Fibroblast of skin of left biceps (primary cell): ENCODE measurements around the gene ARGLU1.
"Not testable (repeated sequence)": the region's sequence is repeated elsewhere in the genome, so short reads cannot be mapped to it uniquely, and the experiment has no call there.

Experiments
- DNase-seq, 2 experiments: peaks; one replicate each; pipeline ENCODE4 v3.0.0-alpha.2; 2013; ENCODE audit warnings: low read depth in 2 of 2

Gene ARGLU1, protein sequence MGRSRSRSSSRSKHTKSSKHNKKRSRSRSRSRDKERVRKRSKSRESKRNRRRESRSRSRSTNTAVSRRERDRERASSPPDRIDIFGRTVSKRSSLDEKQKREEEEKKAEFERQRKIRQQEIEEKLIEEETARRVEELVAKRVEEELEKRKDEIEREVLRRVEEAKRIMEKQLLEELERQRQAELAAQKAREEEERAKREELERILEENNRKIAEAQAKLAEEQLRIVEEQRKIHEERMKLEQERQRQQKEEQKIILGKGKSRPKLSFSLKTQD

GRCh38 chr13:106567474-106568298, at the start of gene ARGLU1:
Gene ARGLU1, minus strand, starts transcription at chr13:106568137. Its CDS starts 218 bp downstream, at chr13:106567919.
- peak; percentile 77 to 78 for DNase-seq

DNA sequence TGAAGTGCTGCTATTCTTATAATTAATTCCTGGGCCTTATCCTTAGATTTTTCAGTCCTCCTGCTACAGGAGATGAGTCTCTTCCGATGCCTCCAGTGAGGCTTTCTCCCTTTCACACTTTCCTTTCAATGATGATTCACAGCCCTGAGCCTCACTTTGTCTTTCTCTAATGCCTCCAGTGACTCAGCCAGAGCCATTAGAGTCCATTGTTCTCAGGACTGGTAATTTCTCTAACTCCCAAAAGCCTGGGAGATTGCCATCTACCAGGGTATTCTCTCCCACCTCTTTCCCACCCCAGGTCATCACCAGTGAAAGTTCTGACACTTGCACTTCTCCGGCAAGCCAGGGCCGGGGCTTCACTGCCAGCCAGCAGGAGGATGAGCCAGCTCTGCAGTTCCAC, 49.6 kb upstream of the ARGLU1 start:
- DNase-seq, result no peak

- no peak for DNase-seq
Observed at GRCh38 chr13:106616729-106617128, 48.8 kb upstream of the ARGLU1 start.

DNA sequence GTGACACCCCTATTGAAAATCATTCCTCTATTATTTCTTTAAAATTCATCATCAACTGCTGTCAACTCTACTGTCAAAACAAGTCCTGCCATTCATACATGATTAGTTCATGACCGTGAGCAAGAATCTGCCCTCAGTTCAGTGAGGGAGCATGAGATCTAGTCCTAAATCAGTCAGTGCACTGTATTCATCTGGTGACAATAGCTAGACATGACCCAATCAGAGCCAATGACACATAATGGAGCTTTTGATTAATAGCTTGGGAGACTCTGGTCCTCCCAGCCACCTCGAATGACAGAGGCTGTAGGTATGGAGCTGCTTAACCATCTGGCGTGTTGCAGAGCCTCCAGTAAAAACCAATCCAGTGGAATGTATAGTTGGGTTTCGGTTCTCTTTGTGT, 46.9 kb upstream of the ARGLU1 start:
- no peak for DNase-seq

GRCh38 chr13:106612688-106613087, 44.8 kb upstream of the ARGLU1 start:
- DNase-seq, result peak; percentile 20 to 40

DNA sequence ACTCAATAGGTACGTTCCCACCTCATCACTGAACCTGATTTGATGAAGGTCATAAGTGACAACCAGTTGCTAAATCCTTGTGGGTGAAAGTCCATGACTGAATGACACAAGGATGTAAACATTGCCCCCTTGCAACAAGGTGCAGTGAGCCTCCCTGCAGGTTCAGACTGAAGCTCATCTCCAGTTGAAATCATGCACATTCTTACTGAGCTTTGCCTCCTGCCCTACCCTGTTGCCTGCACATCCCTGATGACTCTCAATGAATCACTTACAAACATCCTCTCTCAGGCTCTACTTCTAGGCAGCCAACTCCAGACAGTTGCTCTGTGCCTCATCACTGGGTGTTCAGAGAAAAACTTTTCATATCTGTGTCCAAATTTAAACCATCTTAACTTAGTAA, 42.5 kb upstream of the ARGLU1 start:
- DNase-seq, result no peak

DNA sequence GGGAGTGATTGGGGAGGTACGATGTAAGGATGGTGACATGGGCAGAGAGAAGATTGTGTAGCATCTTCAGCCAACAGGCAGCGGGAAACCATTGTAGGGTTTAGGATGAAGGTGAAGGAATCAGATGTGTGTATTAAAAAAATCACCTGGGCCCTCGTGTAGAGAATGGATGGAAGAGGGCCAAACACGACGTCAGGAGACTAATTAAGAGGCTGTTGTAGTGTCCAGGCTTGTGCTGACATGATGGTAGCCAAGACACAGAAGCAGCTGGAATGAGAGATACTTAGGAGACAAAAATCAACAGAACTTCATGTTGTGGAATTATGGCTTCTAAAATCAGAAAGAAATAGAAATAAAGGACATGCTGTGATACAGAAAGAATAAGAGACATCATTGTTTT, 41.2 kb upstream of the ARGLU1 start:
- no peak for DNase-seq

DNA sequence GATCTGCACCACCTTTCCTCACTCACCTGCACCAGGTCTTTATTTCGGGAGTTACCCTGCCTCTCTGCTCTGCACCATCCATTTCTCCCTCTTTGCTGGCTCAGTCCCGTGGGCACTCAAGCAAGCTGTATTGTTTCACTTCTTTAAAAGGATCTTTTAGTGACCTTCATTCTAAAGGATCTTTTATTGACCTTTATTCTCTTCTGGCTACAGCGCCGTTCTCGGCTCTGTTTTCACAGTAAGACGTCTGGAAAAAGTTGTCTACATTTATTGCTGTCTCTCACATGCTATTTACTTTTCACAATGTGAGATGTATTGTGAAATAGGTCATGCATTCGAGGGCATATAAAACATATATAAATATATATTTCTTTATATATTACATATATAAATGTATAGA, 35.6 kb upstream of the ARGLU1 start:
- DNase-seq, result no peak

DNA sequence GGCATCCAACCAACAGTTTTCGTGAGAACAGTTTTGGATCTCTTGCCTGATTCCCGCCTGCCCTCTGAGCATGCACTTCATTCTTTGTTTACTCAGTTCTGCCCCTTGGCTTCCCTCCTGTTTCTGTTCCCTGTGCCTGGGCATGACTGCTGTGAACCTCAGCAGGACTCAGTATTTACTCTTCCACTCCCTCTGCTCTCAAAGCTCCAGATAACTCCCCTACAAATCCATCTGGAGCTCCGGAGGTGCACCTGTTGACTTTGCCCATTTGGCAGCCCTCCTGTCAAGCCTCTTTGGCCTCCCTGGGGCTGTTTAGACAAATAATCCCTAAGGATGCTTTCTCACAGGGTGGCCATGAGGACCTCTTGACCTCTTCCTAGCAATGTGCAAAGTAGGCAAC, 34.2 kb upstream of the ARGLU1 start:
- DNase-seq, result no peak

GRCh38 chr13:106601489-106601888, 33.6 kb upstream of the ARGLU1 start:
- DNase-seq, result no peak

DNA sequence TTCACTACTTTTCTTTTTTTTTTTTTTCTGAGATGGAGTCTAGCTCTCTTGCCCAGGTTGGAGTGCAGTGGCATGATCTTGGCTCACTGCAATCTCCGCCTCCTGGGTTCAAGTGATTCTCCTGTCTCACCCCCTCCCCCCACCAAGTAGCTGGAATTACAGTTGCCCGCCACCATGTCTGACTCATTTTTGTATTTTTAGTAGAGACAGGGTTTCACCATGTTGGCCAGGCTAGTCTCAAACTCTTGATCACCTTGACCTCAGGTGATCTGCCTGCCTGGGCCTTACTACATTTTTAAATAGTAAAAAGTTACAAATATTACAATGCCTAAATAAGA, 32.8 kb upstream of the ARGLU1 start:
- DNase-seq, result not testable (repeated sequence)

DNA sequence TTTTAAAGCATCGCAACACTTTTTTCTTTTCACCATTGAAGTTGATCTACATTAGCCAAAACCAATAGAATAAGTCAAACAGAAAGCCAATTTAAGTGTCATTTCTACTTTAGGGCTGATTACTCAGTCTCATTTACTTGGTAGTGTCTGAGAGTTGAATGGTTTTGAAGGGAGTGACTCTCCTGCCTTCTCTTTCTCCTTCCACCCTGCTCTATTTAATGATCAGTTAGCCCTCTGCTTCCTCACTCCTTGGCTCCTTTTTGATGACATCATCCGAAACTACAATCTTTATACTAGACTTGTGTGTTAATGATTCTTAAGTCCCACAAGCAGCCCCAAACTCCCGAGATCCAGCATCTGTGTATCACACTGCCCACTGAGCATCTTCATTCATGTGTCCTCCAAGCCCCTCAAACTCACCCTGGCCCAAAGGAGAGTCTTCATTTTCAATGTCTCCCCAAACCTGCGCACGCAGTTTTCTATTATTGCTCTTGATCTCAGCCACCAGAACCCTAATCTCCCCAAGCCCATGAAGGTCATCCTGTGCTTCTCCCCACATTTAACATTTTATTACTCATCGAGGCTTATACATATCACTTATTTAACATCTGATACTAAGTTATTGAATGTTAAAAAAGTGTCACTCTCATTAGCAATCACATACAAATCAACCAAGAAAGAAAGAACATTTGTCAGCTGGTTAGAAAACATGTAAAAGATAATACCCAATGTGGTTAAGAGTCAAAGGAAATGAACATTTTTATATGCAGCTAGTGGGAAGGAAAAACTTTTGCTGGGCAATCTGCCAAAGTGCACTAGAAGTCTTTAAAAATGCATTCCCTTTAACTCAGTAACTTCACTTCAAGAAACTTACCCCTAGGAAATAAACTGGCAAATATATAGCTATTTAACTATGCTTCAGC, 32.2 kb upstream of the ARGLU1 start:
- DNase-seq, result peak; percentile 76 to 79

DNA sequence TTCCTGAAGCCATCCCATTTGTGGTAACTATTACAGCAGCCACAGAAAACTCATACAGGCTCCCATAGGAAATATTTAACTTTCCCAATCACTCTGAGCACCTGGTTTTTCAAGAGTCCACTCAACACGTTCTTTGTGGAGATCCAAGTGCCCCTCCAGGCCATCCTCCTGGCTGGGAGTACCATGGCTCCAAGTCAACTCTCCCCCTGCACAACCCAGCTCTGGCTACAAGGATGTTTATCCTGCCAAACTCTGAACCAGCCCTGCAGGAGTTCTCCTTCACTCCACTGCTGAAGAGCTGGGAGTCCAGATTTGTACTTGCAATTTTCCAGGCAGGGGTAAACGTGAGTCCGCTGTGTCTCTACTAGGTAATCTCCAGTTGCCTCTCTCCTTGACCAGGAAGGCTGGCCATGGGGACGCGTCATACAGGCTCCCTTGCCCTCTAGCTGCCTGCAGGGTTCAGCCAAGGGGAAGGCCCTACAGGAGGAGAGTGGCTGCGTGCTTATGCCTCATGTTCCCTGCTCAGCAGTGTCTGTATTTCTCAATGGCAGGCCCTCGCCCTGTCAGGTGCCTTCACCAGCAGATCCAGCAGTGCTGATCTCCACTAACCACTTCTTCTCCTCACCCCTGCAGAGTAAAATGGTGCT, 29.9 kb upstream of the ARGLU1 start:
- DNase-seq, result no peak

DNA sequence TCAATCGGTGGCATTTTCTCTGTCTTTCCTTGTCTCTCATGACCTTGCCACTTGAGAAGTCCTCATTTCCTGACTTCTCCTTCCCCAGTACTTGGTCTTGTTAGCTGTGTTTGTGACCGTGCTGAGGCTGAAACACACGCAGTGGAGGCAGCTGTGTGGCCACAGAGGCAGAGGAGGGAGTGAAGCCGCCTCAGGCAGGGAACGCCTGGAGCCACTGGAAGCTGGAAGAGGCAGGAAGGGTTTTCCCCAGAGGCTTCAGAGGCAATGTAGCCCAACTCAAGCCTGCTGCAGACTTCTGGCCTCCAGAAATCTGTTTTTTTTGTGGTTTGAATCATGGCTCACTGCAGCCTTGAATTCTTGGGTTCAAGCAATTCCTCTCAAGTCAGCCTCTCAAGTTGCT, 29.2 kb upstream of the ARGLU1 start:
- no peak for DNase-seq

DNA sequence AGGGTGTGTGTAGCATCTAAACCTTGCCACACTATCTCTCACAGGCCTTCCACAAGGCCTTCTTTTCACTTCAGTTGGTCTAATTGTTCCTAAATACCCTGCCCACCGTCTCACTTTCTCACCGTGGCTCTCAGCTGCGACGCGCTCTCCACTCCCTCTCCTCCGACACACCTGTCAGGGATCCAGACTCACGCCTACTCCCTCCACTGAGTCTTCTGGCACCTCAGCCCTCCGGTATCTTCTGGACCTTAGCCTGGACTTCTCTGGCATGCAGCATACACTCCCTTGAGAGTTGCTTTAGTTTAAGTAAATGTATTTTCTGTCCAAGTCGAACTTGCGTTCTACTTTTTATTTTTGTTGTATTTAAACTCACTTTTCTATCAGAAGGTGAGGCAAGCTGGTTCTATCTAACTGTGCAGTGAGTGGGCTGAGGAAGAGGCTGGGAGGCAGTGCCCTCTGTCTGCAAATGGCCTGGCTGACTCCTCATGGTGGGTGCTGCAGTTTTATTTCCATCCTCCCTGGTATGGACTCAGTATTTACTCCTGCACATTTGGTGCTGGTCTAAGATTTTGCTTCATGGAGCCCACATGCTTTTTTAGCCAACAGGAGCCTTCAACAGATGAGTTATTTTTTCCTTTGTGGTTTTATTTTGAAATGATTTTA, 28.5 kb upstream of the ARGLU1 start:
- DNase-seq, result no peak

GRCh38 chr13:106595625-106596024, 27.7 kb upstream of the ARGLU1 start:
- no peak for DNase-seq

- DNase-seq, result peak; percentile 20 to 30
Observed at GRCh38 chr13:106594980-106595379, 27.0 kb upstream of the ARGLU1 start.

GRCh38 chr13:106593132-106593531, 25.2 kb upstream of the ARGLU1 start:
- no peak for DNase-seq

GRCh38 chr13:106591299-106591698, 23.4 kb upstream of the ARGLU1 start:
- DNase-seq, result no peak

- no peak for DNase-seq
Observed at GRCh38 chr13:106589716-106590115, 21.8 kb upstream of the ARGLU1 start.

DNA sequence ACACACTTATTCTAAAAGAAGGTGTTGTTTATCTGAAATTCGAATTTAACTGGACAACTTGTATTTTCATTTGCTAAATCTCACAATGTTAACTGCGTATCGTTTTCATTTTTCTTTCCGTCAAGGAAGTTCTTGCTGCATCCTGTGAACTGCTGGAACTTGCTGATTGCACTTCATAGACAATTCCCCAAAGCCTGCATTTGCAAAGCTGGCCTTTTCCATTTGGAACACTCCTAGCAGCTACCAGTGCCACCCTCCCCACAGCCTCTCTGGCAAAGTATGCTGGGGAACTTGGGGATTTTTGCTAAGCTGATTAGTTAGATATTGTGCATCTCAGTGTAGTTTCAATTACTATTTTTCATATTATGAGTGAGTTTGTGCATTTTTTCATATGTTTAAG, 20.4 kb upstream of the ARGLU1 start:
- DNase-seq, result no peak
